HG02884 (cell line): ENCODE measurements around the gene AP2A2.

Source experiments
- ATAC-seq: cut with Tn5 transposase; IDR thresholded peaks from one replicate; pipeline ENCODE4 v1.9.1; 2021; ENCODE audit warnings: mild to moderate bottlenecking, moderate library complexity; ENCODE audit not compliant: unreplicated experiment

The AP2A2 gene

GRCh38 chr11:1052133-1053011 lies 126.7 kb downstream of the AP2A2 start:
- ATAC-seq: no peak

- no peak for ATAC-seq
These were observed 127.6 kb downstream of the AP2A2 start for GRCh38 chr11:1053121-1053901.

- no peak for ATAC-seq
These were observed 128.8 kb downstream of the AP2A2 start for GRCh38 chr11:1054143-1055108.

GRCh38 chr11:1055109-1055703 lies 129.5 kb downstream of the AP2A2 start:
- no peak for ATAC-seq

- ATAC-seq: no peak
These were observed 130.5 kb downstream of the AP2A2 start for GRCh38 chr11:1055990-1056771.

- no peak for ATAC-seq
These were observed 132.1 kb downstream of the AP2A2 start for GRCh38 chr11:1057806-1058205.

GRCh38 chr11:1059759-1060158 lies 134.1 kb downstream of the AP2A2 start:
- ATAC-seq: no peak

- no peak for ATAC-seq
These were observed 134.7 kb downstream of the AP2A2 start for GRCh38 chr11:1060410-1060809.

GRCh38 chr11:1060852-1061616 lies 135.4 kb downstream of the AP2A2 start:
- ATAC-seq: no peak
